HG03045 (cell line): ENCODE results near the gene SGF29.
"Not testable (repeated sequence)": the region's sequence is repeated elsewhere in the genome, so short reads cannot be mapped to it uniquely, and the experiment has no call there.

ENCODE experiments used
- ATAC-seq: cut with Tn5 transposase; IDR thresholded peaks from one replicate; pipeline ENCODE4 v1.9.1; 2021; ENCODE audit warnings: mild to moderate bottlenecking, moderate library complexity; ENCODE audit not compliant: unreplicated experiment

The SGF29 gene

DNA sequence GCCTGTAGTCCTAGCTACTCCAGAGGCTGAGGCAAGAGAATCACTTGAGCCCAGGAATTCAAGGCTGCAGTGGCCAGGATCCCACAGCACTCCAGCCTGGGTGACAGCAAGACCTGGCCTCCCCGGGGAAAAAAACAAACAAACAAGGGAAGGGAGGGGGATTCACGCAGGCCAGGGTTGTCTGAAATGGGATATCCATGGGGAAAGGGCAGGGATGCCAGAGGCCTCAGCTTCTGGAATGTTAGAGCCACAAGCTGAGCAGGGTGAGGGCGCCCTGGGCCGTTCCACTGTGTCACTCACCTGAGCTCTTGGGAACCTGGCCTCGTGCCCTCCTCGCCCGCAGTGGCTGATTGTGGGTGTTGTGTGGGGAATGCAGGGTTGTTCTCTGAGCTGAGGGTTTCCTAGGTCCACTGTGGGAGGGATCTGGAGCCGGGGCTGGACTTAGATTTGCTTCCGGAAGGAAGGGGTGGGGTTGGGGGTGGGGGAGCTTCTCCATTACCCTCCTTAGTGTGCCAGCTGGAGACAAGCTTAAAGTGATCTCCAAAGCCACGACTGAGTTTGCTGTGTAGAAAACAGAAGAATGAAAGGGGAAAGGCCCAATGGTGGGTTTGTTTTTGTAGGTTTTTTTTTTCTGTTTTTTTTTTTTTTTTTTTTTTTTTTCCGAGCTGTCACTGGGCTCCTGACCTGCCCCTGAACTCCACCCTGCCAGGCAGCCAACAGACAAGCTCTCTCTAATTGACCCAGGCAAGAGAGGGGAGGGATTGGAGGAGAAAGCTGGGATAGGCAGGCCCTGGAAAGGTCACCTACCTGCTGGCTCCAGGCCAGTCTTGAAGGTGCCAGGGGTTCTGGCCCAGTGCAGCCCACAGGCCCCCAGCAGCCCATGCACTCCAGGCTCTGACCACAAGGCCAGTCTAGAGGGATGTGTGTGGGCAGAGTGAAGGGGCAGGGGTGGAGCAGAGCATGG is 56.2 kb downstream of the SGF29 start, which contains the start of gene SULT1A1:
SULT1A1 (minus strand) TSS at position 414 of the 964 bp plus-strand sequence. CDS start 1,189 bp downstream, outside the sequence.
- no peak for ATAC-seq

DNA sequence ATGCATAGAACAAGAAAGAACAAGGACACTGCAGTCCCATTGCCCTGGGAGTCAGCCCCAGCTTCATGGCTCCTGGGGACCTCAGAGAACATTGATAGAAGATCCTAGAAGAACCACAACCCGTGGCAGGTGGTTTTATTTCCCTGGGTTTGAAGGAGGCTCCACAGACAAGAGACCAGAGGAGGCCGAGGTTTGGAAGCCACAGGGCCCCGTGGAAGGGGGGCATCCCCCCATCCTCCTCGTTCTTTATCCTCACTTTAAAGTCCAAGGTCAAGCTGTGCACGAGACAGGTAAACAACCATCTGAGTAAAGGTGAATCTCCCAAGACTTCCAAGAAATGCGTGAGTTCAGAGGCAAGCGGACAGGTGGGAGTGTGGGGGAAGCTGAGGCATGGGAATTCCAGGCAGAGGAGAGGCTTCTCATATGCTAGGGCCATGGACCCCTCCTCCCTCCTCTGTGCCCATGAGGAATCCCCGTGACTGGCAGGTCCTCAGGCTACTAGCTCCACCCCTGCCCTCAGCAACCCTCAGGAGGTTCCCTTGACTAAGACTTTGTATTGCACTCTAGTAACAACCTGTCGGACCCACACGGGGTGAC is 57.0 kb downstream of the SGF29 start:
- ATAC-seq, result no peak

- ATAC-seq, result not testable (repeated sequence)
Observed at GRCh38 chr16:28612359-28613280, 58.9 kb downstream of the SGF29 start.

DNA sequence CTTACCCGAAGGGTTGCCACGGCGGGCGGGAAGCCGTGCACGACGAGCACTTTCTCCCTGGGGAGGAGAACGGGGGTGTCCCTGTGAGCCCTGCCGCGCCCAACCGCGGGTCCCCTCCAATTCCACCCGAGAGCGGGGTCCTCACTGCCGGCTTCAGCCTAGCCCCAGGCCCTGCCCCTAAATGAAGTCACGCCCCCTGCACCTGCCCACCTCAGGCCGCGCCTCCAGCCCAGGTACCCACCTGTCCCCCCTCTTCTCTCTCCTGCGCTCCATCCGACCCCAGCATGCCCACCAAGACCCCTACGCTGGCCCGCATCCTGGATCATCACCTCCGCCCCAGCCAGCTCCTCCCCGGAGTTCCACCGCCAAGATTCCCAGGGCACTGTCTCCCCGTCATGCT is 60.2 kb downstream of the SGF29 start:
- ATAC-seq, result not testable (repeated sequence)

DNA sequence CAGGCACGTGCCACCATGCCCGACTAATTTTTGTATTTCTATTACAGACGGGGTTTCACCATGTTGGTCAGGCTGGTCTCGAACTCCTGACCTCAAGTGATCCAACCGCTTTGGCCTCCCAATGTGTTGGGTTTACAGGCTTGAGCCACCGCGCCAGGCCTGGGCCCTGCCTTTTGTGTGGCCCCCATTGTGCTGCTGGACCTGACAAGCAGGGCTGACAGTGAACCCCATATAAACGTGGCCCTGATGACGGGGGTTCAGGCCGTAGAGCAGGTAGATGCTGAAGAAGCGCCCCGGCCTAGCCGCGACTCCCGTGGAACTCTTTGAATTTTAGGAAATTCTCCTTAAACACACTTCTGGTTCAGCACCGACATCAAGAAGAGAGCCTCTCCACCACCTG is 60.8 kb downstream of the SGF29 start:
- ATAC-seq, result not testable (repeated sequence)

GRCh38 chr16:28615486-28616223 is 61.9 kb downstream of the SGF29 start:
- not testable (repeated sequence) for ATAC-seq

- not testable (repeated sequence) for ATAC-seq
Observed at GRCh38 chr16:28616224-28616577, 62.5 kb downstream of the SGF29 start.

DNA sequence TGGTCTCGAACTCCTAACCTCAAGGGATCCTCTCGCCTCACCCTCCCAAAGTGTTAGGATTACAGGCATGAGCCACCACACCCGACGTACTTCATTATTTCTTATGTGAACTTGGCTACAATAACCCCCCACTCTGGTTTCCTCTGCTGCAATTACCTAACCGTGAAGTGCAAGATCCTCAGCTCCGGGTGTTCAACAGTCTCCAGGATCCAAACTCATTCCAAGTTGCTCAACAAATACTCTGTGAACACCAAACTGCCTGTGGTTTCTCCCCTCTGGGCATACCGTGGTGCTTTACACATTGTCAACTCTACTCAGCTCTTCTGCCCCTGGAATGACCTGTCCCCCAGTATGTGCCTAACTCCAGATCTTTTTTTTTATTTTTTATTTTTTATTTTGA is 62.9 kb downstream of the SGF29 start:
- ATAC-seq, result no peak

DNA sequence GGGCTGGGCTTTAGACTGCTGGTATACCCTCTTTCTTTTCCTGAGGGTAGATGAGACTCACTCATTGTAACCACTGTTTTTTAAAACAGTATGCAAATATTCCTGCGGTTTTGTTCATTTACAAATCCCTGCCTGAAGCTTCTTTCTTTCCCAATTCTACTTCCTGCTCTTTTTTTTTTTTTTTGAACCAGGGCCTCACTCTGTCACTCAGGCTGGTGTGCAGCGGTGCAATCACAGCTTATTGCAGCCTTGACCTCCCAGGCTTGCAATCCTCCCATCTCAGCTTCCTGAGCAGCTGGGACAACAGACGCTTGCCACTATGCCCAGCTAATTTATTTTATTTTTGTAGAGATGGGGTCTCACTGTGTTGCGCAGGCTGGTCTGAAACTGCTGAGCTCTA is 64.2 kb downstream of the SGF29 start:
- no peak for ATAC-seq

- not testable (repeated sequence) for ATAC-seq
Observed at GRCh38 chr16:28620316-28620715, 66.6 kb downstream of the SGF29 start.

DNA sequence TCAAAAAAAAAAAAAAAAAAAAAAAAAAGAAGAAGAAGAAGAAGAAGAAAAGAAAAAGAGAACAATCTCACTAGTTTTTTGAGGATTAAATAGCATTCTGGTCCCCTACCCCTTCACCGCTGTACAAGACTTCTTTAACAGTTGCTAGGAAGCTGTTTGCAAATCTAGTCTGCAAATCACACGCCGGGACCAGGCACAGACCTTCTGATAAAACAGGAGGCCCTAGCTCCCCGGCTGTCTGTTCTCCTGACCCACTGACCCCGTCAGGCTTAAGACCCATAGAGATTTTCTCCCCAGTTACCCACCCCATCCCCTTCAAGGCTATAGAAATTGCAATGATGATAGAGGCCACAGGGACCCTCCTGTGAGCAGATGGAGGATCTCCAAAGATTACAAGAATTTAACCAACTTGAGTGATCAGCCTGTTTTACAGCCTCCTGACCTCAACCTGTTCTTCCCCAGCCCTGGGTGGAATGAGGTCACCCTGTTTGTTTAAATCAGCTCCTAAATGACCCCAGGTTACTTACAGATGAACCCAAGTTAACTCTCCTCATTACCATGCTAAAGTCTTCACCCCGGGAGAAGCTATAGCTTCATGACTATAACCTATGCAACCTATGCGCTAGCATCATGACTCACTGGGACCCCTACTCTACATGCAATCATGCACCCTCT is 67.9 kb downstream of the SGF29 start:
- ATAC-seq, result no peak

DNA sequence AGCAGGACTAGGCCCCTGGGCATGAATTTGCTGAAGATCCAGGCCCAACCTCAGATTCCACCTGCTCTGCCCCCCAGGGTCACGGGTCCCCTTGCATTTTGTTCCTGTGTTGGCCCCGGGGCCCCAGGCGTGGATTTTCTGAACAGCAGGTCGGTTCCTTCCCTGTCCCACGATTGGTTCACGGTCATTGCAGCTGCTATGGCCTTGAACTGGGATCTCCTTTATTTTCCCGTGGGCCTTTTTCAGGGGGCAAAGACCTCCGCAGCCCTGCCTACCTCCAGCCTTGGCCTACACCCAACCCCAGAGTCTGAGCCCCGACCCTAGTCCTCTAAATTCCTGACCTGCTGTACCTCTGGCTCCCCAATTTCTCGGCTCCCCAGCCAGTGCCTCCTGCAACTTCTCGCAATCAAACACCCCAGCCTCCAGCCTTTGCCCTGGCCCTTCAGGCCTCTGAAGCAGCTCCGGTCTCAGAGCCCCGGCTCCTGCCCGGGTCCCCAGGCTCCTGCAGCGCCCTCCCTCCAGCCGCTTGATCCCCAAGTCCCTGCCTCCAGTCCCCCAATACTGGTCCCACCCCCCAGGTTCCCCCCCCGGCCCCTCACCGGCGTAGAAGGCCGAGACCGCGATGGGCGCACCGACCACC is 68.9 kb downstream of the SGF29 start:
- not testable (repeated sequence) for ATAC-seq

GRCh38 chr16:28623172-28623711 is 69.5 kb downstream of the SGF29 start:
- no peak for ATAC-seq

GRCh38 chr16:28630905-28631304 is 77.2 kb downstream of the SGF29 start:
- not testable (repeated sequence) for ATAC-seq

GRCh38 chr16:28636093-28636823 is 82.5 kb downstream of the SGF29 start:
- ATAC-seq, result not testable (repeated sequence)

DNA sequence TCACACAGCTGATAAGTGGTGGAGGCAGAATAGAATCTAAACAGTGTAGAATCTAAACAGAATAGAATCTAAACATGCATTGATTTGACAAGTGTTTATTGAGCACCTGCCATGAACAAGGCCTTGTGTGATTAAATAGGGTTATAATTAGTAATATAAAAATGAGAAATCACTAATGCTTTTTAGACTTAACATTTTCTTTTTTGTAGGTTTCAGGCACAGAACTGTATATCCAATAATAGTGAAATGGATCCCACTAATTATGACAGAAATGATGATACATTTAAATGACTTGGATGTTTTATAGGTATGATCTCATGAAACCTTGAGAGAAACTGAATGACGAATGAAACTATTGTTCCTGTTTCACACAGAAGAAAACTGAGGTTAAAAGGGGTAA is 84.0 kb downstream of the SGF29 start, which contains the start of gene NPIPB8:
NPIPB8 (plus strand) TSS at position 301 of the 400 bp plus-strand sequence. CDS start 296 bp downstream, outside the sequence.
- not testable (repeated sequence) for ATAC-seq

DNA sequence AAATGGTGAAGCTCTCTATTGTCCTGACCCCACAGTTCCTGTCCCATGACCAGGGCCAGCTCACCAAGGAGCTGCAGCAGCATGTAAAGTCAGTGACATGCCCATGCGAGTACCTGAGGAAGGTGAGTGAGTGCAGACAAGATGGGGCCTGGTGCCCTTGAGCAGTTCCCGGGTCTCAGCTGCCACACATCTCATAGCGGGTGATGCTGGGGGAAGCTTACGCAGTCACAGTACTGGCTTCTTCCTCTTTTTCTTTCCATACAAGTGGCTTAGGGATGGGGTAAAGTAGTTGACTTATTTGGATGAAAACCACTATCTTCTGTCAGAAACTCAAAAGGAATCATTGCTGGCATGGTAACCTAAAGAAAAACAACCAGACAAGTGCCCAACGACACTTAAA is 84.6 kb downstream of the SGF29 start:
- not testable (repeated sequence) for ATAC-seq

DNA sequence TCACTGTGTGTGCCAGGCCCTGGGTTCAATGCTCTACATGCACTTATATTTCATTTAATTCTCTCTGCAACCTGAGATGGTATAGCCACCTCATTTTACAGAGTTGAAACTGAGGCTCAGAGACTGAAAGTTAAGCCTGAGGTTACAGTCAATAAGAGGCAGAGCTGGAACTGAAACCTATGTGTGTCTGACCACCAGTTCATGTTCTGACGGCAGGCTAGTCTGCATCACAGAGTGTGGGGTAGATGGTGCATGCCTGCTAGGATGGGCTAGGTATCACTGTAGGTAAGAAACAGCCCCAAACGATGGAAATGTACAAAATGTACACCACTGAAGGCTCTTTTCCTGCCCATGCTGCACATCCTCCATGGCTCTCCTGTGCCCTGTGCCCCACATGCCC is 86.2 kb downstream of the SGF29 start:
- ATAC-seq, result not testable (repeated sequence)
